Measurements from ENCODE around the gene MMP25. TPM values are rescaled to one million over a fixed set of nuclear protein-coding genes. Genes with fewer than 3 reads are reported as not detected.

The MMP25 gene
- total RNA-seq, 2 experiments from 2014 or later = 0.63 to 5.6 TPM

GRCh38 chr16:3007059-3007956 lies 39.1 kb upstream of the MMP25 start:
- Histone ChIP-seq H3K27ac (ENCODE audit: low read depth, low read length, poor library complexity, severe bottlenecking) (no peak overlapping the region), H2AFZ (ENCODE audit: low read length) (peak overlapping the region; percentile 53), H3K4me2 (ENCODE audit: low read length) (peak overlapping the region; percentile 43), H3K4me1 (ENCODE audit: insufficient read depth, low read length, poor library complexity, severe bottlenecking) (peaks cover 23% of the 10 kb centered on the region), H3K4me3 (ENCODE audit: low read depth, low read length, poor library complexity, severe bottlenecking) (no peak overlapping the region), H3K79me2 (ENCODE audit: insufficient read depth, low read depth, low read length) (no peaks in the 10 kb centered on the region), H3K36me3 (ENCODE audit: insufficient read depth, low read length) (no peaks in the 10 kb centered on the region), H3K9me3 (ENCODE audit: low read length) (no peaks in the 10 kb centered on the region), H4K20me1 (ENCODE audit: insufficient read depth, low read length) (no peaks in the 10 kb centered on the region), H3K9me2 (ENCODE audit: insufficient read depth, low read length) (no peaks in the 10 kb centered on the region)
- ChIA-PET POLR2A (interaction anchor here (1.3 kb wide), 1 partner anchor 13 kb away, joined by 7 read pairs; the partner anchor contains the start of gene TNFRSF12A), CTCF (ENCODE audit: unreplicated experiment) (interaction anchor here (0.7 to 1.0 kb wide), 3 partner anchors 18 to 24 kb away, joined by 3 to 5 read pairs (median 3); no protein-coding TSS in a partner anchor)
- no peak for DNase-seq (ENCODE audit: low spot score)
- TF ChIP-seq EZH2phosphoT487 (IDR thresholded peaks at IDR 0.05; ENCODE audit: borderline replicate concordance, low read depth, low read length) = no peak
- TF ChIP-seq, protein P1, sequence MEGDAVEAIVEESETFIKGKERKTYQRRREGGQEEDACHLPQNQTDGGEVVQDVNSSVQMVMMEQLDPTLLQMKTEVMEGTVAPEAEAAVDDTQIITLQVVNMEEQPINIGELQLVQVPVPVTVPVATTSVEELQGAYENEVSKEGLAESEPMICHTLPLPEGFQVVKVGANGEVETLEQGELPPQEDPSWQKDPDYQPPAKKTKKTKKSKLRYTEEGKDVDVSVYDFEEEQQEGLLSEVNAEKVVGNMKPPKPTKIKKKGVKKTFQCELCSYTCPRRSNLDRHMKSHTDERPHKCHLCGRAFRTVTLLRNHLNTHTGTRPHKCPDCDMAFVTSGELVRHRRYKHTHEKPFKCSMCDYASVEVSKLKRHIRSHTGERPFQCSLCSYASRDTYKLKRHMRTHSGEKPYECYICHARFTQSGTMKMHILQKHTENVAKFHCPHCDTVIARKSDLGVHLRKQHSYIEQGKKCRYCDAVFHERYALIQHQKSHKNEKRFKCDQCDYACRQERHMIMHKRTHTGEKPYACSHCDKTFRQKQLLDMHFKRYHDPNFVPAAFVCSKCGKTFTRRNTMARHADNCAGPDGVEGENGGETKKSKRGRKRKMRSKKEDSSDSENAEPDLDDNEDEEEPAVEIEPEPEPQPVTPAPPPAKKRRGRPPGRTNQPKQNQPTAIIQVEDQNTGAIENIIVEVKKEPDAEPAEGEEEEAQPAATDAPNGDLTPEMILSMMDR (conservative IDR thresholded peaks at IDR 0.05; ENCODE audit: low read length) = no peak
- BruUV-seq (replicated peaks) = no TSS peak
- intact Hi-C loops (cut with micrococcal nuclease; ENCODE audit: unreplicated experiment) = no loop called here

DNA sequence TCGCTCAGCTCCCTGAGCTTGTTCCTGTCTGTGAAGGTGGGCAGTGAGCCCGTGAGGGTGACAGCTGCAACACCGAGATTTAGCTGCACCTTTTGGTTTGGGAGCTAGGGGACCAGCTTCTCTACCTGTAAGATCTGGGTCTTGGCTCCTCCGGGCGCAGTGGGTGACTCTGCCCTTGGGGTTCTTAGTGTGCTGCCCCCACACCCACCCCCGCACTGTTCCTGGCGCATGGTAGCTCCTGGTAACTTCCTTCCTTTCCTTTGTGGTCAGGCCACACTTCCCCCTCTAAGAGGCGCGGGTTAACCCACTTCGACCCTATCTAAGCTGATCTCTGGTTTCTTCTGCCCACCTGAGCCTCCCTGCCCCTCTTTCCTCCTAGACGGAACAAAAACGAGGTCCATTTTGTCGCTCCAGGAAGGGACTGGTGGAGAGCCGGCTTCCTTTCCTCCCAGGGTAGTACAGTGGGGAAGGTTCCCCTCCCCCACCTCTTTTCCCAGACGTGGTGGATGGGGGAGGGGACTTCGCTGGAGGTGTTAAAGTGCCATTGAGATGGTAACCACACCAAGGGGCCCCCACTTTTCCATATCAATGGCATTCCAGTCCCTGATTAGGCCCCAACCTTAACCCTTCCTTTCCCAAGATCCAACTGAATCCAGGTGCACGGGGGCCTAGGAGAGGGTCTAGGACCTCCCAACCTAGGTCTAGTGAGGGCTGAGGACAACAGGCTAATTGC lies 38.2 kb upstream of the MMP25 start:
- Histone ChIP-seq H3K27ac (ENCODE audit: low read depth, low read length, poor library complexity, severe bottlenecking) (no peak overlapping the region), H4K20me1 (ENCODE audit: insufficient read depth, low read length) (no peaks in the 10 kb centered on the region), H3K79me2 (ENCODE audit: insufficient read depth, low read depth, low read length) (no peaks in the 10 kb centered on the region), H3K4me1 (ENCODE audit: insufficient read depth, low read length, poor library complexity, severe bottlenecking) (peaks cover 23% of the 10 kb centered on the region), H3K4me2 (ENCODE audit: low read length) (peak overlapping the region; percentile 43), H3K9me3 (ENCODE audit: low read length) (no peaks in the 10 kb centered on the region), H2AFZ (ENCODE audit: low read length) (peak overlapping the region; percentile 53), H3K9me2 (ENCODE audit: insufficient read depth, low read length) (no peaks in the 10 kb centered on the region), H3K36me3 (ENCODE audit: insufficient read depth, low read length) (no peaks in the 10 kb centered on the region), H3K4me3 (ENCODE audit: low read depth, low read length, poor library complexity, severe bottlenecking) (peak overlapping the region; percentile 2)
- CTCF ChIA-PET (ENCODE audit: unreplicated experiment) = interaction anchor here (0.7 to 1.0 kb wide), 2 partner anchors 17 to 20 kb away, joined by 3 to 5 read pairs; no protein-coding TSS in a partner anchor
- DNase-seq (ENCODE audit: low spot score) = peak; percentile 23
- intact Hi-C loops (cut with micrococcal nuclease; ENCODE audit: unreplicated experiment) = no loop called here
- POLR2A ChIA-PET = interaction anchor here (1.3 kb wide), 1 partner anchor 12 kb away, joined by 7 read pairs; the partner anchor contains the start of gene TNFRSF12A
- no TSS peak for BruUV-seq (replicated peaks)
- TF ChIP-seq, protein P1 (conservative IDR thresholded peaks at IDR 0.05; ENCODE audit: low read length) = no peak
- no peak for TF ChIP-seq EZH2phosphoT487 (IDR thresholded peaks at IDR 0.05; ENCODE audit: borderline replicate concordance, low read depth, low read length)

All from OCI-LY7 (cell line).